Peyer's patch (tissue), 4 donors: Measurements from ENCODE around the gene GPC2.

Experiments used
- CTCF ChIP-seq, 6 experiments: fragments of 450-650 bp in 4 of 6; fragments of 200-600 bp in 2 of 6; sonication (generic) in 1 of 6; IDR thresholded peaks; one replicate each; pipeline ENCODE4 v1.5.1; 2017 to 2019; ENCODE audit warnings: antibody characterized with exemption in 6 of 6, mild to moderate bottlenecking in 3 of 6, moderate library complexity in 1 of 6
- POLR2A ChIP-seq, 2 donors: fragments of 450-650 bp; IDR thresholded peaks; one replicate each; pipeline ENCODE4 v1.5.1; 2017; ENCODE audit warnings: antibody characterized with exemption in 2 of 2, mild to moderate bottlenecking in 2 of 2, moderate library complexity in 2 of 2

- TF ChIP-seq CTCF (IDR thresholded peaks at IDR 0.05) (no peak), POLR2A (IDR thresholded peaks at IDR 0.05) (no peak)
Measured at GRCh38 chr7:100171840-100172239, 5.3 kb downstream of the GPC2 start.
